Activated CD8-positive, alpha-beta T cell treated with anti-CD3 and anti-CD28 coated beads for 36 hours (primary cell): ENCODE results near the gene GRID2. TPM values are rescaled to one million over a fixed set of nuclear protein-coding genes. Genes with fewer than 3 reads are reported as not detected.

Experiments
- ATAC-seq: fragments of 200-7000 bp; cut with Tn5 transposase; one replicate; pipeline ENCODE4 v1.10.0; 2021; ENCODE audit warnings: mild to moderate bottlenecking, moderate library complexity
- CTCF ChIA-PET: fragments of 350-600 bp; sonication (Branson Sonifier 250); formaldehyde crosslinking; loops from one replicate; lab custom pipeline; 2021; ENCODE audit warnings: antibody characterized with exemption; lab: Charles Lee
- POLR2A ChIA-PET: fragments of 350-600 bp; sonication (Branson Sonifier 250); formaldehyde crosslinking; loops from one replicate; lab custom pipeline; 2021; ENCODE audit warnings: antibody characterized with exemption; lab: Charles Lee
- DNase-seq: peaks from one replicate; pipeline ENCODE4 v3.0.0-alpha.2; 2020
- H3K27ac Mint-ChIP-seq: one replicate; pipeline ENCODE4 v1.8.0; 2021; ENCODE audit warnings: mild to moderate bottlenecking, mixed read lengths
- H3K27me3 Mint-ChIP-seq: one replicate; pipeline ENCODE4 v1.8.0; 2021; ENCODE audit warnings: mixed read lengths
- H3K36me3 Mint-ChIP-seq: one replicate; pipeline ENCODE4 v1.8.0; 2021; ENCODE audit warnings: low read depth, mixed read lengths
- H3K4me1 Mint-ChIP-seq: one replicate; pipeline ENCODE4 v1.8.0; 2021; ENCODE audit warnings: low read depth, mixed read lengths
- H3K4me3 Mint-ChIP-seq: one replicate; pipeline ENCODE4 v1.8.0; 2021; ENCODE audit warnings: mild to moderate bottlenecking, moderate library complexity, mixed read lengths
- H3K9me3 Mint-ChIP-seq: one replicate; pipeline ENCODE4 v1.8.0; 2021; ENCODE audit warnings: mixed read lengths
- CTCF ChIP-seq: fragments of 200-600 bp; IDR thresholded peaks from one replicate; pipeline ENCODE4 v1.8.0; 2022; ENCODE audit warnings: antibody characterized with exemption, mild to moderate bottlenecking
- intact Hi-C: fragments of 100-400 bp; cut with micrococcal nuclease; formaldehyde crosslinking; loops from one replicate; pipeline ENCODE4 v1.10.0; 2022
- total RNA-seq, 2 experiments: library from RNA; stranded (reverse); gene quantifications; one replicate each; pipeline ENCODE4 v1.2.3, GENCODE V29; 2021

The GRID2 gene
- total RNA-seq, 2 experiments from 2014 or later, result not detected

DNA sequence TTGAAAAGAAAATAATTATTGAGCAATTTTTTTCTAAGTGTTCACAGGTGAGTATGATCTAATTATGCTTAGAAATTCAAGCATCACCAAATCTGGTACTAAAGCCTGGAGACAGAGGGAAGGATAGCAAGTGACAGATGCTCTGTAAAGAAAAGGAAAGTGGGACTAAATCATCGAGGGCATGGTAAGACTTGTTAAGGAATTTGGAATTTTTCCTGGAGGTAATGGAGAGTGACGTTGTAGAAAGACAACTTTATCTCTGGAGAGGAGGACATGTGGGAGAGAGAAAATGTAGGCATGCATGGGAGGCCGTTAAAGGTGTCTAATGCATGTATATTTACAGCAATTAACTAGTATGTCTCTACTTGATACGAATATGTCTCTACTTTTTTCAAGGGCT is 1191.6 kb downstream of the GRID2 start:
- Mint-ChIP-seq H3K4me3 (no peak overlapping the region), H3K27me3 (no peaks in the 10 kb centered on the region), H3K27ac (no peak overlapping the region), H3K9me3 (peaks cover 4% of the 10 kb centered on the region), H3K4me1 (no peaks in the 10 kb centered on the region), H3K36me3 (no peaks in the 10 kb centered on the region)
- CTCF ChIA-PET, result no interaction called here
- intact Hi-C loops, result no loop called here
- no peak for TF ChIP-seq CTCF
- no peak for ATAC-seq
- POLR2A ChIA-PET, result no interaction called here
- no peak for DNase-seq

- POLR2A ChIA-PET, result no interaction called here
- no peak for ATAC-seq
Observed at GRCh38 chr4:93501244-93501643, 1197.5 kb downstream of the GRID2 start.

DNA sequence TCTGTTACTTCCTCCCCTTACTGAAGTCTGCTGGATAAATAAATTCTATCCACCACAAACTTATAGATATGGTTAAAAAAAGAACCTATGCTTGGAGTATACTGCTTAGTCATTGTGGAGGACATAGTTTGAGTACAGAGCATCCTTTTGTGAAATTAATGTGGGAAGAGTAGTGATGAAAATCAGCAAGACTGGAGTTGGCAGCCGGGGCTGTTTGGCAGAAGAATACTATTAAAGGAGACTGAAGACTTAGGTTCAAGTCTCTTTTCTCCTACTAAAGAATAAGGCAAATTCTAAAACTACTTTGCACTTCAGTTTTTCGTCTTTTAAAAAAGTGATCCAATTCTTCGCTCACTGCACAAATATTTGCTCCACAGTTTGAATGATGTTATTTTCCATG is 1198.2 kb downstream of the GRID2 start:
- no peaks in the 10 kb centered on the region for H3K36me3 Mint-ChIP-seq
- no peak for TF ChIP-seq CTCF
- H3K9me3 Mint-ChIP-seq, result peaks cover 5% of the 10 kb centered on the region
- DNase-seq (no peak), ATAC-seq (no peak)
- ChIA-PET CTCF (no interaction called here), POLR2A (no interaction called here)
- H3K27me3 Mint-ChIP-seq, result no peaks in the 10 kb centered on the region
- H3K4me1 Mint-ChIP-seq, result no peaks in the 10 kb centered on the region
- intact Hi-C loops, result no loop called here
- H3K27ac Mint-ChIP-seq, result no peak overlapping the region
- H3K4me3 Mint-ChIP-seq, result no peak overlapping the region

More at GRCh38 chr4:93501244-93501643, 1197.5 kb downstream of the GRID2 start:
- H3K36me3 Mint-ChIP-seq, result no peaks in the 10 kb centered on the region
- CTCF ChIA-PET, result no interaction called here
- no peak overlapping the region for H3K4me3 Mint-ChIP-seq
- H3K4me1 Mint-ChIP-seq, result no peaks in the 10 kb centered on the region
- H3K27ac Mint-ChIP-seq, result no peak overlapping the region
- intact Hi-C loops, result no loop called here
- no peak for DNase-seq
- H3K27me3 Mint-ChIP-seq, result no peaks in the 10 kb centered on the region
- H3K9me3 Mint-ChIP-seq, result peaks cover 5% of the 10 kb centered on the region
- no peak for TF ChIP-seq CTCF

DNA sequence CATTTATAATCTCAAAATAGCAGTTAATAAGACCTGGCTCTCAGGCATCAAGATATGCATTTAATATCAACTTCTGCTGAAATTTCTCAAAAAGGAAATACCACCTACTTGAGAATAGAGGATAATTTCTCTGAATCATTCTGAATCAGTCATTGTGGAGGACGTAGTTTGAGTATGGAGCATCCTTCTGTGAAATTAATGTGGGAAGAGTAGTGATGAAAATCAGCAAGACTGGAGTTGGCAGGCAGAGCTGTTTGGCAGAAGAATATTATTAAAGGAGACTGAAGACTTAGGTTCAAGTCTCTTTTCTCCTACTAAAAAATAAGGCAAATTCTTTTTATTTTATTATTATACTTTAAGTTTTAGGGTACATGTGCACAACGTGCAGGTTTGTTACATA is 1199.2 kb downstream of the GRID2 start:
- Mint-ChIP-seq H3K4me3 (no peak overlapping the region), H3K27me3 (no peaks in the 10 kb centered on the region), H3K9me3 (peaks cover 5% of the 10 kb centered on the region), H3K4me1 (no peaks in the 10 kb centered on the region), H3K36me3 (no peaks in the 10 kb centered on the region), H3K27ac (no peak overlapping the region)
- DNase-seq, result no peak
- intact Hi-C loops, result no loop called here
- ChIA-PET POLR2A (no interaction called here), CTCF (no interaction called here)
- no peak for TF ChIP-seq CTCF
- ATAC-seq, result no peak

DNA sequence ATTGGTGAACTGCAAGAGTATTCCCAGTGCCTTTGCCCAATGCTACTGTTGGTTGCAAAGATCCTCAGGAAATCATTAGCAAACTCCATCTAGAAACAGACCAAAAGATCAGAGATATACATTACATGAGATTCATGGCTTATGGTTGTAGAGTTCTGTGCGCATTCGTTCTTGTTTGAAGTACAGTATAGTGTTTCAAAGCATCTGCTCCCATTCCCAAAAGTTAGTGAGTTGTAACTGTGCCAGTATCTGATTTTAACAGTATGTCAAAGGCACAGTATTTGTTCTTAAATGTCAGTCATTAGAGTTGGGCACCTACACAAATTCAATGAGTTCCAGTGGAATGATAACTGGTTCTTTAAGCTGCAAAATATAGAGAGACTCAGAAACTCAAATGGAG is 1210.1 kb downstream of the GRID2 start:
- Mint-ChIP-seq H3K9me3 (peaks cover 3% of the 10 kb centered on the region), H3K27me3 (no peaks in the 10 kb centered on the region), H3K4me3 (no peak overlapping the region), H3K4me1 (no peaks in the 10 kb centered on the region), H3K36me3 (no peaks in the 10 kb centered on the region), H3K27ac (no peak overlapping the region)
- ChIA-PET POLR2A (no interaction called here), CTCF (no interaction called here)
- DNase-seq (no peak), ATAC-seq (no peak)
- no peak for TF ChIP-seq CTCF
- intact Hi-C loops, result no loop called here
